ENCODE results near the gene MYBBP1A.

The MYBBP1A gene

GRCh38 chr17:4527566-4528125 lies 27.5 kb downstream of the MYBBP1A start:
- H3K36me3 ChIP-seq (ENCODE audit: control insufficient read depth in 1 of 2, insufficient read depth in 2 of 2, low read depth in 1 of 2, low read length in 2 of 2): peaks cover 0 to 30% of the 10 kb centered on the region in 2 experiments
- no peak overlapping the region for H2AK5ac ChIP-seq (ENCODE audit: low read length, severe bottlenecking)
- no peak overlapping the region for H3K4me2 ChIP-seq (ENCODE audit: low read length, poor library complexity, severe bottlenecking)
- H2BK12ac ChIP-seq (ENCODE audit: low read length in 2 of 2): no peak overlapping the region
- WGBS: 76% methylated on average over 10 of the region's 12 CpGs
- no peak overlapping the region for H3K4ac ChIP-seq (ENCODE audit: low read depth in 1 of 2, low read length in 2 of 2)
- H4K91ac ChIP-seq (ENCODE audit: low read length): no peak overlapping the region
- no peak for DNase-seq
- no peak overlapping the region for H3K27ac ChIP-seq (ENCODE audit: low read length, poor library complexity, severe bottlenecking)
- no peaks in the 10 kb centered on the region for H3K9me3 ChIP-seq (ENCODE audit: control insufficient read depth, low read length)
- peaks cover 3 to 38% of the 10 kb centered on the region in 2 experiments for H3K27me3 ChIP-seq (ENCODE audit: control insufficient read depth in 1 of 2, insufficient read depth in 1 of 2, low read length in 2 of 2)
- H3K18ac ChIP-seq (ENCODE audit: low read depth in 1 of 2, low read length in 2 of 2): no peak overlapping the region
- no peak overlapping the region for H3K9ac ChIP-seq (ENCODE audit: low read length)
- H4K8ac ChIP-seq (ENCODE audit: low read length): no peak overlapping the region
- H3K14ac ChIP-seq (ENCODE audit: low read length in 2 of 2): no peak overlapping the region
- no peak overlapping the region for H3K4me3 ChIP-seq (ENCODE audit: insufficient read depth in 1 of 2, low read depth in 1 of 2, low read length in 2 of 2)
- no peak overlapping the region for H2BK120ac ChIP-seq (ENCODE audit: low read depth, low read length)
- no peaks in the 10 kb centered on the region for H3K79me1 ChIP-seq (replicated peaks; ENCODE audit: low read length, poor library complexity, severe bottlenecking)
- no peak overlapping the region for H2BK15ac ChIP-seq (ENCODE audit: low read depth, poor library complexity, severe bottlenecking)
- no peak overlapping the region for H2BK5ac ChIP-seq (ENCODE audit: low read depth, low read length, poor library complexity, severe bottlenecking)
- no peak overlapping the region for H2AFZ ChIP-seq (ENCODE audit: low read depth, low read length)
- H3K4me1 ChIP-seq (ENCODE audit: control insufficient read depth, insufficient read depth, low read depth, low read length): peaks cover 2% of the 10 kb centered on the region
- no peak overlapping the region for H3K23ac ChIP-seq (ENCODE audit: low read length in 2 of 2)

DNA sequence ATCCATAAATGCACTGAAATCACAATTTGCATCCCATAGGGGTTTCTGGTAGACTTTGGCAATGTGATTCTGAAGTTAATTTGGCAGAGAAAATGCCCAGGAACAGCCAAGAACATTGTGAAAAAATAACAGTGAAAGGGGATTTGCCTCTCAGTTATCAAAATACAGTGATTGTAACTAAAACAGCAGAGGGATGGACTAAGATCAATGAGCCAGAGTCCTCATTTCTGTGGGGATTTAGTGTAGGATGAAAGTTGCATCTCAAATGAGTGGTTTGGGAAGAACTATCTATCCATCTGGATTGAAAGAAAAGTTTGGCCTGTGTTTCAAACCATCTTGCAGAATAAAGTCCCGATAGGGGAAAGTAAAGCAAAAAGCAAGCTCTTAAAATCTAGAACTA lies 28.1 kb downstream of the MYBBP1A start:
- Histone ChIP-seq H3K14ac (ENCODE audit: low read length in 2 of 2) (no peak overlapping the region), H3K4me3 (ENCODE audit: insufficient read depth in 1 of 2, low read depth in 1 of 2, low read length in 2 of 2) (no peak overlapping the region), H3K23ac (ENCODE audit: low read length in 2 of 2) (no peak overlapping the region), H3K4ac (ENCODE audit: low read depth in 1 of 2, low read length in 2 of 2) (no peak overlapping the region), H3K9ac (ENCODE audit: low read length) (no peak overlapping the region), H2AFZ (ENCODE audit: low read depth, low read length) (no peak overlapping the region), H2BK12ac (ENCODE audit: low read length in 2 of 2) (no peak overlapping the region), H3K27me3 (ENCODE audit: control insufficient read depth in 1 of 2, insufficient read depth in 1 of 2, low read length in 2 of 2) (peaks cover 3 to 36% of the 10 kb centered on the region in 2 experiments), H2BK15ac (ENCODE audit: low read depth, poor library complexity, severe bottlenecking) (no peak overlapping the region), H2BK120ac (ENCODE audit: low read depth, low read length) (no peak overlapping the region), H2AK5ac (ENCODE audit: low read length, severe bottlenecking) (no peak overlapping the region), H3K18ac (ENCODE audit: low read depth in 1 of 2, low read length in 2 of 2) (no peak overlapping the region), H3K4me2 (ENCODE audit: low read length, poor library complexity, severe bottlenecking) (no peak overlapping the region), H3K36me3 (ENCODE audit: control insufficient read depth in 1 of 2, insufficient read depth in 2 of 2, low read depth in 1 of 2, low read length in 2 of 2) (peaks cover 0 to 30% of the 10 kb centered on the region in 2 experiments), H3K4me1 (ENCODE audit: control insufficient read depth, insufficient read depth, low read depth, low read length) (peaks cover 2% of the 10 kb centered on the region), H3K79me1 (replicated peaks; ENCODE audit: low read length, poor library complexity, severe bottlenecking) (no peaks in the 10 kb centered on the region), H3K27ac (ENCODE audit: low read length, poor library complexity, severe bottlenecking) (no peak overlapping the region), H4K91ac (ENCODE audit: low read length) (no peak overlapping the region), H3K9me3 (ENCODE audit: control insufficient read depth, low read length) (no peaks in the 10 kb centered on the region), H2BK5ac (ENCODE audit: low read depth, low read length, poor library complexity, severe bottlenecking) (no peak overlapping the region), H4K8ac (ENCODE audit: low read length) (no peak overlapping the region)
- no peak for DNase-seq
- no CpG with 5 or more reads among the region's 1 CpG for WGBS

- no peaks in the 10 kb centered on the region for H3K79me1 ChIP-seq (replicated peaks; ENCODE audit: low read length, poor library complexity, severe bottlenecking)
- H3K9ac ChIP-seq (ENCODE audit: low read length): no peak overlapping the region
- no peak overlapping the region for H3K4me2 ChIP-seq (ENCODE audit: low read length, poor library complexity, severe bottlenecking)
- no peak overlapping the region for H2AFZ ChIP-seq (ENCODE audit: low read depth, low read length)
- no peak overlapping the region for H3K14ac ChIP-seq (ENCODE audit: low read length in 2 of 2)
- no peak overlapping the region for H2AK5ac ChIP-seq (ENCODE audit: low read length, severe bottlenecking)
- 79% methylated on average over 10 of the region's 11 CpGs for WGBS
- H4K91ac ChIP-seq (ENCODE audit: low read length): no peak overlapping the region
- no peak overlapping the region for H2BK120ac ChIP-seq (ENCODE audit: low read depth, low read length)
- DNase-seq: no peak
- H3K4me3 ChIP-seq (ENCODE audit: insufficient read depth in 1 of 2, low read depth in 1 of 2, low read length in 2 of 2): no peak overlapping the region
- H4K8ac ChIP-seq (ENCODE audit: low read length): no peak overlapping the region
- no peak overlapping the region for H2BK15ac ChIP-seq (ENCODE audit: low read depth, poor library complexity, severe bottlenecking)
- H2BK5ac ChIP-seq (ENCODE audit: low read depth, low read length, poor library complexity, severe bottlenecking): no peak overlapping the region
- H3K4me1 ChIP-seq (ENCODE audit: control insufficient read depth, insufficient read depth, low read depth, low read length): peaks cover 3% of the 10 kb centered on the region
- H3K27ac ChIP-seq (ENCODE audit: low read length, poor library complexity, severe bottlenecking): no peak overlapping the region
- H3K23ac ChIP-seq (ENCODE audit: low read length in 2 of 2): no peak overlapping the region
- no peaks in the 10 kb centered on the region for H3K9me3 ChIP-seq (ENCODE audit: control insufficient read depth, low read length)
- no peak overlapping the region for H2BK12ac ChIP-seq (ENCODE audit: low read length in 2 of 2)
- H3K18ac ChIP-seq (ENCODE audit: low read depth in 1 of 2, low read length in 2 of 2): no peak overlapping the region
- H3K4ac ChIP-seq (ENCODE audit: low read depth in 1 of 2, low read length in 2 of 2): no peak overlapping the region
- peaks cover 0 to 26% of the 10 kb centered on the region in 2 experiments for H3K36me3 ChIP-seq (ENCODE audit: control insufficient read depth in 1 of 2, insufficient read depth in 2 of 2, low read depth in 1 of 2, low read length in 2 of 2)
- peaks cover 3 to 26% of the 10 kb centered on the region in 2 experiments for H3K27me3 ChIP-seq (ENCODE audit: control insufficient read depth in 1 of 2, insufficient read depth in 1 of 2, low read length in 2 of 2)
Measured at GRCh38 chr17:4525691-4526397, 29.3 kb downstream of the MYBBP1A start.

DNA sequence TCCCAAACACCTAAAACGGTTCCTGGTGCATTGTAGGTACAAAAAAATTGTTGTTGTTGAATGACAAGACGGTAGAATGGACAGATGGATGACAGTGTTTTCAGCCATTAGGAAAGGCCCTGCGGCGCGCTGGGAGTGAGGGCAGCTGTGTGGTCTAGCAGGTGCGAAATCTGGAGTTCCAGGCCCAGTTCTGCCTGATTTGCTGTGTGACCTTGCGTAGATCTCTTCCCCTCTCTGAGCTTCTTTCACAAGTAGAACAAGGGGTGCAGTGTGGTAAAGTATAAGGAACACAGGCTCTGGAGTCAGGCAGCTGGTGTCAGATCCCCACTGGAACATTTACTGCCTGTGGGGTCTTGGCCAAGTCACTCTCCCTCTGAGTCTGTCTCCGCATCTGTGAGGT lies 31.2 kb downstream of the MYBBP1A start:
- Histone ChIP-seq H3K9me3 (ENCODE audit: control insufficient read depth, low read length) (no peaks in the 10 kb centered on the region), H2BK120ac (ENCODE audit: low read depth, low read length) (no peak overlapping the region), H4K8ac (ENCODE audit: low read length) (no peak overlapping the region), H2BK12ac (ENCODE audit: low read length in 2 of 2) (no peak overlapping the region), H3K23ac (ENCODE audit: low read length in 2 of 2) (no peak overlapping the region), H3K4ac (ENCODE audit: low read depth in 1 of 2, low read length in 2 of 2) (no peak overlapping the region), H2BK5ac (ENCODE audit: low read depth, low read length, poor library complexity, severe bottlenecking) (no peak overlapping the region), H3K9ac (ENCODE audit: low read length) (no peak overlapping the region), H2AFZ (ENCODE audit: low read depth, low read length) (no peak overlapping the region), H3K4me2 (ENCODE audit: low read length, poor library complexity, severe bottlenecking) (no peak overlapping the region), H3K4me1 (ENCODE audit: control insufficient read depth, insufficient read depth, low read depth, low read length) (peaks cover 3% of the 10 kb centered on the region), H2AK5ac (ENCODE audit: low read length, severe bottlenecking) (no peak overlapping the region), H3K14ac (ENCODE audit: low read length in 2 of 2) (no peak overlapping the region), H2BK15ac (ENCODE audit: low read depth, poor library complexity, severe bottlenecking) (no peak overlapping the region), H3K27me3 (ENCODE audit: control insufficient read depth in 1 of 2, insufficient read depth in 1 of 2, low read length in 2 of 2) (peaks cover 3 to 27% of the 10 kb centered on the region in 2 experiments), H3K36me3 (ENCODE audit: control insufficient read depth in 1 of 2, insufficient read depth in 2 of 2, low read depth in 1 of 2, low read length in 2 of 2) (peaks cover 0 to 20% of the 10 kb centered on the region in 2 experiments), H4K91ac (ENCODE audit: low read length) (no peak overlapping the region), H3K4me3 (ENCODE audit: insufficient read depth in 1 of 2, low read depth in 1 of 2, low read length in 2 of 2) (no peak overlapping the region), H3K27ac (ENCODE audit: low read length, poor library complexity, severe bottlenecking) (no peak overlapping the region), H3K18ac (ENCODE audit: low read depth in 1 of 2, low read length in 2 of 2) (no peak overlapping the region), H3K79me1 (replicated peaks; ENCODE audit: low read length, poor library complexity, severe bottlenecking) (no peaks in the 10 kb centered on the region)
- no peak for DNase-seq
- 90% methylated on average over 8 of the region's 8 CpGs for WGBS
